Mammary epithelial cell (primary cell): Measurements from ENCODE around the gene FBXO15.

ENCODE experiments used
- CTCF ChIP-seq, 2 donors: IDR thresholded peaks in 1 of 2; conservative IDR thresholded peaks in 1 of 2; 2 replicates each; pipeline ENCODE4 v1.5.1; 2011 to 2012; ENCODE audit warnings: inconsistent platforms in 2 of 2, low read length in 2 of 2, mild to moderate bottlenecking in 2 of 2, control low read depth in 1 of 2, low read depth in 1 of 2; ENCODE audit not compliant: insufficient read depth in 1 of 2; ENCODE audit errors: extremely low read depth in 1 of 2
- EZH2 ChIP-seq: IDR thresholded peaks from 2 replicates; pipeline ENCODE4 v1.6.1; 2012; ENCODE audit warnings: low read length, inconsistent platforms, borderline replicate concordance

- no peak for TF ChIP-seq CTCF (conservative IDR thresholded peaks at IDR 0.05 in 1 of 2, IDR thresholded peaks at IDR 0.05 in 1 of 2; ENCODE audit: extremely low read depth in 1 of 2, insufficient read depth in 1 of 2, low read depth in 1 of 2, low read length in 2 of 2)
- no peak for TF ChIP-seq EZH2
Measured at GRCh38 chr18:74137920-74138538, 9.6 kb downstream of the FBXO15 start.
